Uterus (tissue), 2 donors: ENCODE measurements around the gene A1BG.

ENCODE experiments used
- POLR2A ChIP-seq, 2 donors: fragments of 450-650 bp; IDR thresholded peaks; one replicate each; pipeline ENCODE4 v1.6.1; 2016; ENCODE audit warnings: antibody characterized with exemption in 2 of 2, mild to moderate bottlenecking in 1 of 2, moderate library complexity in 1 of 2
- TF ChIP-seq, protein P1 (sequence below), 4 experiments: fragments of 200-600 bp in 2 of 4; fragments of 450-650 bp in 2 of 4; sonication (generic) in 2 of 4; IDR thresholded peaks; one replicate each; pipeline ENCODE4 v1.5.1; 2016 to 2019; ENCODE audit warnings: antibody characterized with exemption in 4 of 4, mild to moderate bottlenecking in 2 of 4, moderate library complexity in 1 of 4

DNA sequence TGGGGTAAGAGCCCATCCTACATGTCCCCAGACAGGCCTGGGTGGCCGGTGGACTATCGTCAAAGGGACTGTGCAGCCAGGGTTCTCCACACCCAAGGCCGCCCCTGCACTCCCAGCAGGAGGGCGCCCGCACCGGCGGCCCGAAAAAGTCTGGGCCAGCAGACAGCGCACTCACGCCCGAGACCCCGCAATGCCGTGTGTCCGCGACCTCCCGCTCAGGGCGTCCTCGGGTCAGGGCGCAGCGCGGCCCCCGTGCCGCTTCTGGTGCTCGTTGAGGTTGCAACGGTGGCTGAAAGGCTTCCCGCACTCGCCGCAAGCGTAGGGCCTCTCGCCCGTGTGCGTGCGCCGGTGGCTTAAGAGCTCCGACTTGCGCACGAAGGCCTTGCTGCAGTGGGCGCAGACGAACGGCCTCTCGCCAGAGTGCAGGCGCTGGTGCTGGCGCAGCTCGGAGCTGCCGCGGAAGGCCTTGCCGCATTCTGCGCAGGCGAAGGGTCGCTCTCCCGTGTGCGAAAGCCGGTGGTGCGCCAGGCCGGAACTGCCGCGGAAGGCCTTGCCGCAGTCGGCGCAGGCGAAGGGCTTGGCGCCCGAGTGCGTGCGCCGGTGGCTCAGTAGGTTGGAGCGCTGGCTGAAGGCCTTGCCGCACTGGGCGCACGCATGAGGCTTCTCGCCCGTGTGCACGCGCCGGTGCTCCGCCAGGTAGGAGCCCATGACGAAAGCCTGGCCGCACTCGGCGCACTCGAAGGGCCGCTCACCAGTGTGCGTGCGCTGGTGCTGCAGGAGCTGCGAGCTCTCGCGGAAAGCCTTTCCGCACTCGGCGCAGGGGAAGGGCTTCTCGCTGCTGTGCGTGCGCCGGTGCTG, 2.8 kb upstream of the A1BG start:
- no peak for TF ChIP-seq POLR2A (IDR thresholded peaks at IDR 0.05)
- TF ChIP-seq, protein P1, sequence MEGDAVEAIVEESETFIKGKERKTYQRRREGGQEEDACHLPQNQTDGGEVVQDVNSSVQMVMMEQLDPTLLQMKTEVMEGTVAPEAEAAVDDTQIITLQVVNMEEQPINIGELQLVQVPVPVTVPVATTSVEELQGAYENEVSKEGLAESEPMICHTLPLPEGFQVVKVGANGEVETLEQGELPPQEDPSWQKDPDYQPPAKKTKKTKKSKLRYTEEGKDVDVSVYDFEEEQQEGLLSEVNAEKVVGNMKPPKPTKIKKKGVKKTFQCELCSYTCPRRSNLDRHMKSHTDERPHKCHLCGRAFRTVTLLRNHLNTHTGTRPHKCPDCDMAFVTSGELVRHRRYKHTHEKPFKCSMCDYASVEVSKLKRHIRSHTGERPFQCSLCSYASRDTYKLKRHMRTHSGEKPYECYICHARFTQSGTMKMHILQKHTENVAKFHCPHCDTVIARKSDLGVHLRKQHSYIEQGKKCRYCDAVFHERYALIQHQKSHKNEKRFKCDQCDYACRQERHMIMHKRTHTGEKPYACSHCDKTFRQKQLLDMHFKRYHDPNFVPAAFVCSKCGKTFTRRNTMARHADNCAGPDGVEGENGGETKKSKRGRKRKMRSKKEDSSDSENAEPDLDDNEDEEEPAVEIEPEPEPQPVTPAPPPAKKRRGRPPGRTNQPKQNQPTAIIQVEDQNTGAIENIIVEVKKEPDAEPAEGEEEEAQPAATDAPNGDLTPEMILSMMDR (IDR thresholded peaks at IDR 0.05) = no peak
